ENCODE data around the gene MLIP. TPM values are rescaled to one million over a fixed set of nuclear protein-coding genes. Genes with fewer than 3 reads are reported as not detected.

MLIP gene
- 1 to 10 TPM; 4.1 to 4.7 TPM for polyA plus RNA-seq

DNA sequence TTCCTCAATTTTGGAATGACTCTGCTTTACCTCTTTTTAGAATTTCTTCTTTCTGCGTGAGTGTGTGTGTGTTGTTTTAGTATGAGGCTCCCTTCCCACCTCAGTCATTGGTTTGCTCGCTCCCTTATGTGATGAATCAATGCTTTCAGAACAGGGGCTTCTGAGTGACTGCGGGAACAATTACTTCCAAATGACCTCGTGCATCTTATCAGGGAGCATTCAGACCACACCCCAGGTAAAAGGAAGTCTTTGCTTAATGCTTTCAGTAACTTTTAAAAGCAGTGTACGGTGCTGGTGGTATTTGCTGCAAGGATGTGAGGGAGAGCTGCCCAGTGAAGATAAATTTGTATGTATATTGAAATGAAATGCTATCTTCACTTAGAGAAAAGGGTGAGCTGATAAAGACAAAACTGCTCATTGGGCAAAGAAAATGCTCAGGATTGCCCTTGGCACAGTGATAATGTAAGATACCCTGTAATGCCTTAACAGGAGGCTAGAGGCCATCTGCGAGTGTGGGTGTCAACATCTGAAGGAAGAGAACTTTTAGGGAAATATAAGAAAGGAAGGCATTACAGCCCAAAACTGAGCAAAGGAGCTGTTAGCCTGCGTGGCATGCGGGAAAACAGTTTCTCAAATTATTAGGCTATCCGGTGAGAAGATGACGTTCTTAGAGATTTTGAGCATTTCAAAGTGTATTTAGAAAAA, at the start of gene MLIP:
Gene MLIP (plus strand): TSS at position 103 of the 705 bp plus-strand sequence. CDS start 37 bp downstream, at position 140.
- Histone ChIP-seq H3K36me3 (ENCODE audit: control insufficient read depth in 2 of 2, insufficient read depth in 2 of 2, low read length in 1 of 2) (no peaks in the 10 kb centered on the region), H3K4me3 (ENCODE audit: low read depth in 1 of 2, low read length in 2 of 2) (no peak within 1 kb of the TSS), H3K27me3 (ENCODE audit: control insufficient read depth in 1 of 2, insufficient read depth in 2 of 2, low read length in 2 of 2) (no peaks in the 10 kb centered on the region), H3K27ac (ENCODE audit: low read depth in 2 of 2, low read length in 1 of 2) (no peak within 1 kb of the TSS), H3K4me1 (ENCODE audit: control insufficient read depth in 2 of 2, insufficient read depth in 2 of 2, low read length in 1 of 2) (peaks cover 0 to 5% of the 10 kb centered on the region in 2 donors), H3K9me3 (ENCODE audit: control insufficient read depth in 2 of 2, insufficient read depth in 1 of 2, low read depth in 1 of 2, low read length in 1 of 2) (no peaks in the 10 kb centered on the region)
- WGBS, 2 donors: 73 to 81% methylated on average over 10 of the region's 10 CpGs

- 93 to 99% methylated on average over 3 of the region's 3 CpGs for WGBS, 2 donors
- no peak overlapping the region for H3K27ac ChIP-seq (ENCODE audit: low read depth in 2 of 2, low read length in 1 of 2)
- no peaks in the 10 kb centered on the region for H3K4me1 ChIP-seq (ENCODE audit: control insufficient read depth in 2 of 2, insufficient read depth in 2 of 2, low read length in 1 of 2)
- no peak overlapping the region for H3K4me3 ChIP-seq (ENCODE audit: low read depth in 1 of 2, low read length in 2 of 2)
- H3K27me3 ChIP-seq (ENCODE audit: control insufficient read depth in 1 of 2, insufficient read depth in 2 of 2, low read length in 2 of 2): no peaks in the 10 kb centered on the region
- no peaks in the 10 kb centered on the region for H3K36me3 ChIP-seq (ENCODE audit: control insufficient read depth in 2 of 2, insufficient read depth in 2 of 2, low read length in 1 of 2)
- no peaks in the 10 kb centered on the region for H3K9me3 ChIP-seq (ENCODE audit: control insufficient read depth in 2 of 2, insufficient read depth in 1 of 2, low read depth in 1 of 2, low read length in 1 of 2)
Measured at GRCh38 chr6:54063228-54063539, 48.1 kb upstream of the MLIP start.

DNA sequence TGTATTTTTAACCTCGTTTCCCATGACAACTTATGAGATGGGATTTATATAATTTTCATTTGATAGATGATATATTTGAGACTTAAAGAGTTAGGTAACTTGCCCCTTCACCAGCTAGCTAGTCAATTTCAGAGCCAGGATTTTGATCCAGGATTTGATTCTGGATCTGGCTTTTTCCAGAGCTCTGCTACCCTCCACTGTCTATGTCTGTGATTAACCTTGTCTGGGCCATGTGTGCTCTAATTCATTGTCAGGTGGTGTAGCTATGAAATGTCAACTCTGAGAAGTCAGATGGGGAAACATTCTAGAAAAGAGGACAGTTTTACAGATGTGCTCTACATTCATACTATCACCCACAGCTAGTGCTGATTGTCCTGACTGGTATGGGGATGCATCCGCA, 42.5 kb upstream of the MLIP start:
- WGBS, 2 donors: 76% methylated on average over 2 of the region's 2 CpGs; no CpG with 5 or more reads in 1 of the 2 donors
- peaks cover 0 to 2% of the 10 kb centered on the region in 2 donors for H3K4me1 ChIP-seq (ENCODE audit: control insufficient read depth in 2 of 2, insufficient read depth in 2 of 2, low read length in 1 of 2)
- H3K4me3 ChIP-seq (ENCODE audit: low read depth in 1 of 2, low read length in 2 of 2): no peak overlapping the region
- H3K27me3 ChIP-seq (ENCODE audit: control insufficient read depth in 1 of 2, insufficient read depth in 2 of 2, low read length in 2 of 2): no peaks in the 10 kb centered on the region
- H3K36me3 ChIP-seq (ENCODE audit: control insufficient read depth in 2 of 2, insufficient read depth in 2 of 2, low read length in 1 of 2): no peaks in the 10 kb centered on the region
- H3K27ac ChIP-seq (ENCODE audit: low read depth in 2 of 2, low read length in 1 of 2): no peak overlapping the region
- no peaks in the 10 kb centered on the region for H3K9me3 ChIP-seq (ENCODE audit: control insufficient read depth in 2 of 2, insufficient read depth in 1 of 2, low read depth in 1 of 2, low read length in 1 of 2)

GRCh38 chr6:54070025-54070424, 41.2 kb upstream of the MLIP start:
- no peaks in the 10 kb centered on the region for H3K36me3 ChIP-seq (ENCODE audit: control insufficient read depth in 2 of 2, insufficient read depth in 2 of 2, low read length in 1 of 2)
- WGBS, 2 donors: 32 to 45% methylated on average over 3 of the region's 3 CpGs
- H3K4me3 ChIP-seq (ENCODE audit: low read depth in 1 of 2, low read length in 2 of 2): no peak overlapping the region
- no peaks in the 10 kb centered on the region for H3K27me3 ChIP-seq (ENCODE audit: control insufficient read depth in 1 of 2, insufficient read depth in 2 of 2, low read length in 2 of 2)
- no peak overlapping the region for H3K27ac ChIP-seq (ENCODE audit: low read depth in 2 of 2, low read length in 1 of 2)
- no peaks in the 10 kb centered on the region for H3K9me3 ChIP-seq (ENCODE audit: control insufficient read depth in 2 of 2, insufficient read depth in 1 of 2, low read depth in 1 of 2, low read length in 1 of 2)
- H3K4me1 ChIP-seq (ENCODE audit: control insufficient read depth in 2 of 2, insufficient read depth in 2 of 2, low read length in 1 of 2): peaks cover 0 to 2% of the 10 kb centered on the region in 2 donors

GRCh38 chr6:54071821-54072340, 39.4 kb upstream of the MLIP start:
- peaks cover 0 to 2% of the 10 kb centered on the region in 2 donors for H3K4me1 ChIP-seq (ENCODE audit: control insufficient read depth in 2 of 2, insufficient read depth in 2 of 2, low read length in 1 of 2)
- no peak overlapping the region for H3K4me3 ChIP-seq (ENCODE audit: low read depth in 1 of 2, low read length in 2 of 2)
- H3K27ac ChIP-seq (ENCODE audit: low read depth in 2 of 2, low read length in 1 of 2): no peak overlapping the region
- no peaks in the 10 kb centered on the region for H3K27me3 ChIP-seq (ENCODE audit: control insufficient read depth in 1 of 2, insufficient read depth in 2 of 2, low read length in 2 of 2)
- 83 to 89% methylated on average over 4 of the region's 4 CpGs for WGBS, 2 donors
- H3K9me3 ChIP-seq (ENCODE audit: control insufficient read depth in 2 of 2, insufficient read depth in 1 of 2, low read depth in 1 of 2, low read length in 1 of 2): no peaks in the 10 kb centered on the region
- H3K36me3 ChIP-seq (ENCODE audit: control insufficient read depth in 2 of 2, insufficient read depth in 2 of 2, low read length in 1 of 2): no peaks in the 10 kb centered on the region

DNA sequence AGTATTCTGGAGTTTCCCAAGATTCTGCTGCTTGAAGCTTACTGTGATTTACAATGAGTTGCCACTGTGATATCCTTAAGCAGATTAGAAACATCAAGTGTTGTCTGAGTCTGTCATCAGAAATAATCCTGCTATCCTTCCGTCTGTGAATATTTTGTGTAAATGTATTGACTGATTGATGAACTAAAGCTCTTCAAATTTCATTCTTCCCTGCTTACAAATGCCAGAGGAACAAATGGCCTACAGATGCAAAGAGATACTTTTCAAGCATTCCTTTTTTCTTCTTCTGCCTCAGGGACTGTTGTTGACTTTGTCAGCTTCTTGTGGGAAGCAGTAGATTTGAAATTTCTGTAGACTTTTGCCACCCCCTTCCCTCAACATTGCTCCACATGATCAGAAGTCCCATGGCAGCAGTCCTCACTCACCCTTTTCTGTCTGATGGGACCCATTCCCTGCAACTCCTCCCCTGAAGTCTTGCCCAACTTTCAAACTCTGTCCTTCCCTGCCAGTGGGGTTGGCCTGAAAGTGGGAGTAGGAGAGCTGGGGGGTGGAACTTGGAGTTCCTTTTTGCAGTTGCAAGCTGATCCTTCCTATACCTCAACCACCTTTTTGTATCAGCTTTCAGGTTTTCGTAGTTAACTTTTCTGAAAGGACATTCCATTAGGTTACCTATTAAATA, 38.5 kb upstream of the MLIP start:
- Histone ChIP-seq H3K27ac (ENCODE audit: low read depth in 2 of 2, low read length in 1 of 2) (no peak overlapping the region), H3K4me3 (ENCODE audit: low read depth in 1 of 2, low read length in 2 of 2) (no peak overlapping the region), H3K9me3 (ENCODE audit: control insufficient read depth in 2 of 2, insufficient read depth in 1 of 2, low read depth in 1 of 2, low read length in 1 of 2) (no peaks in the 10 kb centered on the region), H3K36me3 (ENCODE audit: control insufficient read depth in 2 of 2, insufficient read depth in 2 of 2, low read length in 1 of 2) (no peaks in the 10 kb centered on the region), H3K4me1 (ENCODE audit: control insufficient read depth in 2 of 2, insufficient read depth in 2 of 2, low read length in 1 of 2) (peaks cover 0 to 2% of the 10 kb centered on the region in 2 donors), H3K27me3 (ENCODE audit: control insufficient read depth in 1 of 2, insufficient read depth in 2 of 2, low read length in 2 of 2) (no peaks in the 10 kb centered on the region)
- WGBS, 2 donors: 82% methylated on average over 2 of the region's 2 CpGs

GRCh38 chr6:54073487-54073886, 37.8 kb upstream of the MLIP start:
- Histone ChIP-seq H3K4me1 (ENCODE audit: control insufficient read depth in 2 of 2, insufficient read depth in 2 of 2, low read length in 1 of 2) (peaks cover 0 to 2% of the 10 kb centered on the region in 2 donors), H3K27ac (ENCODE audit: low read depth in 2 of 2, low read length in 1 of 2) (no peak overlapping the region), H3K4me3 (ENCODE audit: low read depth in 1 of 2, low read length in 2 of 2) (no peak overlapping the region), H3K36me3 (ENCODE audit: control insufficient read depth in 2 of 2, insufficient read depth in 2 of 2, low read length in 1 of 2) (no peaks in the 10 kb centered on the region), H3K27me3 (ENCODE audit: control insufficient read depth in 1 of 2, insufficient read depth in 2 of 2, low read length in 2 of 2) (no peaks in the 10 kb centered on the region), H3K9me3 (ENCODE audit: control insufficient read depth in 2 of 2, insufficient read depth in 1 of 2, low read depth in 1 of 2, low read length in 1 of 2) (no peaks in the 10 kb centered on the region)
- WGBS, 2 donors: 93 to 94% methylated on average over 2 of the region's 2 CpGs

- no peaks in the 10 kb centered on the region for H3K36me3 ChIP-seq (ENCODE audit: control insufficient read depth in 2 of 2, insufficient read depth in 2 of 2, low read length in 1 of 2)
- H3K4me1 ChIP-seq (ENCODE audit: control insufficient read depth in 2 of 2, insufficient read depth in 2 of 2, low read length in 1 of 2): peaks cover 0 to 2% of the 10 kb centered on the region in 2 donors
- no peak overlapping the region for H3K4me3 ChIP-seq (ENCODE audit: low read depth in 1 of 2, low read length in 2 of 2)
- H3K9me3 ChIP-seq (ENCODE audit: control insufficient read depth in 2 of 2, insufficient read depth in 1 of 2, low read depth in 1 of 2, low read length in 1 of 2): no peaks in the 10 kb centered on the region
- 69 to 85% methylated on average over 4 of the region's 4 CpGs for WGBS, 2 donors
- H3K27me3 ChIP-seq (ENCODE audit: control insufficient read depth in 1 of 2, insufficient read depth in 2 of 2, low read length in 2 of 2): no peaks in the 10 kb centered on the region
- no peak overlapping the region for H3K27ac ChIP-seq (ENCODE audit: low read depth in 2 of 2, low read length in 1 of 2)
Measured at GRCh38 chr6:54074109-54074508, 37.1 kb upstream of the MLIP start.

- H3K27me3 ChIP-seq (ENCODE audit: control insufficient read depth in 1 of 2, insufficient read depth in 2 of 2, low read length in 2 of 2): no peaks in the 10 kb centered on the region
- H3K27ac ChIP-seq (ENCODE audit: low read depth in 2 of 2, low read length in 1 of 2): no peak overlapping the region
- peaks cover 0 to 2% of the 10 kb centered on the region in 2 donors for H3K4me1 ChIP-seq (ENCODE audit: control insufficient read depth in 2 of 2, insufficient read depth in 2 of 2, low read length in 1 of 2)
- no peaks in the 10 kb centered on the region for H3K9me3 ChIP-seq (ENCODE audit: control insufficient read depth in 2 of 2, insufficient read depth in 1 of 2, low read depth in 1 of 2, low read length in 1 of 2)
- H3K4me3 ChIP-seq (ENCODE audit: low read depth in 1 of 2, low read length in 2 of 2): no peak overlapping the region
- 76 to 77% methylated on average over 13 of the region's 13 CpGs for WGBS, 2 donors
- H3K36me3 ChIP-seq (ENCODE audit: control insufficient read depth in 2 of 2, insufficient read depth in 2 of 2, low read length in 1 of 2): no peaks in the 10 kb centered on the region
Measured at GRCh38 chr6:54074578-54075195, 36.6 kb upstream of the MLIP start.
